Measurements from ENCODE around the gene PPIF. TPM values are rescaled to one million over a fixed set of nuclear protein-coding genes. Genes with fewer than 3 reads are reported as not detected.

The PPIF gene
- total RNA-seq, 2 donors from 2014 or later: 19.2 to 67.9 TPM

DNA sequence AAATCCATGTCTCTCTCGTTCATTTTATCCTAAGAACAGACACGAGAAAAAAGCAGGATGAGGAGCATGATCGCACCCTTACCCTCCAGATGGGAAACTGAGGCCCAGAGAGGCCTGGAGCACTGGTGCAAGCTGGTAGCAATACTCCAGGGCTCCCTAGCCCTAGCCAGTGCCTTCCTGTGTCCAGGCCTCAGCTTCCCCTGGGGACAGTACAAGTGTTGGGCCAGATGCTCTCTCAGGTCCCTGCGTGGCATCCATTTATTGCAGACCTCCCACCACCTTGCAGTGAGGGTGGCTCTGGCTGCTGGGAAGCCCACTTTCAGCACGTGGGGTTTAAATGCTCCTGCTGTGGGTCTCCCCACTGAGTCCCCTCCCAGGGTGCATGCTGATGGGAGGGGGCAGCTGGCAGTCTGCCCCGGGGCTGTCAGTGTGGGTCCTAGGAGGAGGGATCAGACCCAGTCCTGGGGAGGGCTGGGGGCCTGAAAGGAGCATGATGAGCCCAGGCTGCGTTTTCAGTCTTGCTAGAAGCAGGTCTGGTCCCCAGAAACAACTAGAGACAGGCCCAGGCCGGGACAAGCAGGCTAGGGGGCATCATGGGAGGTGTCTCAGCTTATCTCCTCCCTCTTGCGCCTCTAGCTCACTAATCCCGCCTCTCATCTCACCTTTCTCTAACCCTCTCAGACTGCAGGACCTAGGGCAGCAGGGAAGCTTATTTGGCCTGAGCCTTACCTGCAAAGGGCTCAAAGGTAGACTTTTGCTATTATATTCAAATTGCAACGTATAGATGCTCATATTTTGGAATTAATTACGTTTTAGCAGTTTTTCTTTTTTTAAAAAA is 662 bp upstream of the PPIF start:
- WGBS, 2 donors: 48 to 53% methylated on average over 11 of the region's 12 CpGs

DNA sequence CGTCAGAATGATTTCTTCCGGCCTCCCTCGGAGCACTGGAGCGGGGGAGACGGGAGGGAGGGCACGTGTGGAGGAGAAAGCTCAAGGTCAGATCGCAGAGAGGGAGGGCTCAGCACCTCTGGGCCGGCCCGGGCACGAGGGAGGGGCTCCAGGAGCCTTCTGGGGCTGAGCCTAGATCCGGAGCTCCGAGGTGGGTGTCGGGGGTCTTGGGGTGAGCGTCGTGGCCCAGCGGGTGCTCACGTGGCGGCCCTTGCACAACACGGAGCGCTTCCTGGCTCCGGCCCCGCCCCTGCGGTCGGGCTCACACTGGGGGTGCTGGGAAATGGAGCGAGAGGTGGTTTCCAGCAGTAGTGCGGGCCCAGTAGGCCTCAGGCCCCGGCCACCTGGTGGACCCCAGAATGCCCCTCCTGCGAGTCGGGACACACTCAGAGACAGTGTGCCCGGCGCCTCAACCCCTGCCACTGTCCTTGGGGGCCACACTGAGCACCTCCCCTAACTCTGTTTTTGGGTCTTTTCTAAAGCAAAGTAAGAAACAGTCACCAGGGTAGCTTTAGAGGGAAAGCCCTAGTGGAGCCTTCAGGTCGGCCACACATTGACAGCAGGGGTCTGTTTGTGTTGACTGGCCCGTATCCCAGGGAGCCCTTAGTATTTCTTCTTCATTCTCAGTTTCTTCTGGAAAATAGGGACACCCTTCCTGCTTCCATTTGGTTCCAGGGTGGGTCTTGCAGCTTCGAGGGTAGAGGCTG is 798 bp downstream of the PPIF start:
- Histone ChIP-seq H3K36me3 (replicated peaks in 1 of 2; ENCODE audit: insufficient read depth in 1 of 2, low read depth in 2 of 2) (peaks cover 0 to 16% of the 10 kb centered on the region in 2 donors), H3K4me3 (peak overlapping the region; percentile 52 to 74), H3K9me3 (no peaks in the 10 kb centered on the region), H3K27me3 (no peaks in the 10 kb centered on the region), H3K4me1 (peaks cover 76% of the 10 kb centered on the region), H3K27ac (peak overlapping the region; percentile 93 to 98 (median 97))
- intact Hi-C loops (cut with DNase I): no loop called here
- ATAC-seq: peak; percentile 47
- TF ChIP-seq, protein P1, sequence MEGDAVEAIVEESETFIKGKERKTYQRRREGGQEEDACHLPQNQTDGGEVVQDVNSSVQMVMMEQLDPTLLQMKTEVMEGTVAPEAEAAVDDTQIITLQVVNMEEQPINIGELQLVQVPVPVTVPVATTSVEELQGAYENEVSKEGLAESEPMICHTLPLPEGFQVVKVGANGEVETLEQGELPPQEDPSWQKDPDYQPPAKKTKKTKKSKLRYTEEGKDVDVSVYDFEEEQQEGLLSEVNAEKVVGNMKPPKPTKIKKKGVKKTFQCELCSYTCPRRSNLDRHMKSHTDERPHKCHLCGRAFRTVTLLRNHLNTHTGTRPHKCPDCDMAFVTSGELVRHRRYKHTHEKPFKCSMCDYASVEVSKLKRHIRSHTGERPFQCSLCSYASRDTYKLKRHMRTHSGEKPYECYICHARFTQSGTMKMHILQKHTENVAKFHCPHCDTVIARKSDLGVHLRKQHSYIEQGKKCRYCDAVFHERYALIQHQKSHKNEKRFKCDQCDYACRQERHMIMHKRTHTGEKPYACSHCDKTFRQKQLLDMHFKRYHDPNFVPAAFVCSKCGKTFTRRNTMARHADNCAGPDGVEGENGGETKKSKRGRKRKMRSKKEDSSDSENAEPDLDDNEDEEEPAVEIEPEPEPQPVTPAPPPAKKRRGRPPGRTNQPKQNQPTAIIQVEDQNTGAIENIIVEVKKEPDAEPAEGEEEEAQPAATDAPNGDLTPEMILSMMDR (IDR thresholded peaks at IDR 0.05): no peak
- TF ChIP-seq POLR2A (IDR thresholded peaks at IDR 0.05): no peak
- peak; percentile 69 to 79 (median 74) for DNase-seq
- WGBS, 2 donors: 2 to 26% methylated on average over 7 to 34 of the region's 34 CpGs

More for the DNA sequence above, 662 bp upstream of the PPIF start:
- Histone ChIP-seq H3K9me3 (no peaks in the 10 kb centered on the region), H3K4me1 (peaks cover 90% of the 10 kb centered on the region), H3K27me3 (no peaks in the 10 kb centered on the region), H3K27ac (peak overlapping the region in 3 of 4 donors; percentile 97 to 98 (median 97)), H3K36me3 (replicated peaks in 1 of 2; ENCODE audit: insufficient read depth in 1 of 2, low read depth in 2 of 2) (peaks cover 0 to 11% of the 10 kb centered on the region in 2 donors), H3K4me3 (no peak overlapping the region)
- TF ChIP-seq, protein P1 (IDR thresholded peaks at IDR 0.05): no peak
- TF ChIP-seq POLR2A (IDR thresholded peaks at IDR 0.05): no peak
- ATAC-seq (no peak), DNase-seq (peak in 1 of 4 donors; percentile 29)
- intact Hi-C loops (cut with DNase I): no loop called here

DNA sequence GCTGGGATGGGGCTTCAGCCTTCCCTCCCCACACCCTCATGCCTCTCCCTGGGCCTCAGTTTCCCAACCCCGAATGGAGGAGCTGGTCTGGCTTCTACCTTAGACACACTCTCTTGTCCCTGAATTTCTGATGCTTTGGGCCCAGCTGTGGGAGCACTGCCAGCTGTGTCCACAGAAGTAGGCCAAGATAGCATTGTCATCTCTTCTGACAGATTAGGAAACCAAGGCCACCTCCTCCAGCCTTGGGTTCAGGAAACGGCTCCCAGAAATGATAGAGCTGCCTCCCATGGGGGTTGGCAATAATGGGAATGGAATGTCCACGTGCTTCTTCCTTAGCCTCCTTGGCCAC is 1.3 kb downstream of the PPIF start:
- no peaks in the 10 kb centered on the region for H3K9me3 ChIP-seq
- WGBS, 2 donors: 10 to 17% methylated on average over 3 of the region's 3 CpGs
- H3K27me3 ChIP-seq: no peaks in the 10 kb centered on the region
- intact Hi-C loops (cut with DNase I): no loop called here
- TF ChIP-seq, protein P1 (IDR thresholded peaks at IDR 0.05): no peak
- TF ChIP-seq POLR2A (IDR thresholded peaks at IDR 0.05): no peak
- peak overlapping the region in 1 of 2 donors; percentile 52 for H3K4me3 ChIP-seq
- ATAC-seq (peak; percentile 17), DNase-seq (peak; percentile 67 to 87 (median 78))
- peaks cover 0 to 18% of the 10 kb centered on the region in 2 donors for H3K36me3 ChIP-seq (replicated peaks in 1 of 2; ENCODE audit: insufficient read depth in 1 of 2, low read depth in 2 of 2)
- peaks cover 70% of the 10 kb centered on the region for H3K4me1 ChIP-seq
- peak overlapping the region in 3 of 4 donors; percentile 97 to 98 (median 97) for H3K27ac ChIP-seq

DNA sequence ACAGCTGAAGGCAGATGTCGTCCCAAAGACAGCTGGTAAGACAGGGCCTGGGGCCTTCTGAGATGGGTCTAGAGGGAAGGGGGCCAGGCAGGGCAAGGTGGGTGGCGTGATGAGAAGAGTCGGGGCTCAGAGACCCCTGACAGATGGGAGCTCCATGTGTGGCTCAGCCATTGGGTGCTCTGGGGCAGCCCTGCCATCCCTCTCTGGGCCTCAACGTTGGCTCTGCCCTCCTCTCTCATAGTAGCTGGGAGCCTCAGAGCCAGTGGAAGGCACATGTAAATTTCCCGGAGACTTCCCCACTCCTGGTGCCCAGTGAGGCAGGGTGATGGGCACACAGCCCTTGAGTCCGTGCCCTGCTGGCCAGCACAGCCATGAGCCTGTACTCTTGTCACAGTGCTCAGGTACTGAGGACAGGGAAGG is 1.8 kb downstream of the PPIF start:
- Histone ChIP-seq H3K27ac (peak overlapping the region in 3 of 4 donors; percentile 97 to 98 (median 97)), H3K36me3 (replicated peaks in 1 of 2; ENCODE audit: insufficient read depth in 1 of 2, low read depth in 2 of 2) (peaks cover 0 to 22% of the 10 kb centered on the region in 2 donors), H3K4me3 (no peak overlapping the region), H3K9me3 (no peaks in the 10 kb centered on the region), H3K4me1 (peaks cover 66% of the 10 kb centered on the region), H3K27me3 (no peaks in the 10 kb centered on the region)
- intact Hi-C loops (cut with DNase I): no loop called here
- 31 to 35% methylated on average over 3 to 6 of the region's 6 CpGs for WGBS, 2 donors
- no peak for TF ChIP-seq POLR2A (IDR thresholded peaks at IDR 0.05)
- TF ChIP-seq, protein P1 (IDR thresholded peaks at IDR 0.05): no peak
- no peak for DNase-seq
- no peak for ATAC-seq
